Stimulated activated CD4-positive, alpha-beta T cell treated with anti-CD3 and anti-CD28 coated beads, Interleukin-4, amount 100 ng/mL, for 48 hours (primary cell): Measurements from ENCODE around the gene KLF12.

Source experiments
- DNase-seq, 2 donors: peaks; one replicate each; pipeline ENCODE4 v3.0.0-alpha.2; 2020; ENCODE audit warnings: low read depth in 2 of 2

KLF12 gene

GRCh38 chr13:74103970-74104555 lies 30.1 kb downstream of the KLF12 start:
- no peak for DNase-seq

- no peak for DNase-seq
Observed at GRCh38 chr13:74103196-74103595, 31.0 kb downstream of the KLF12 start.

DNA sequence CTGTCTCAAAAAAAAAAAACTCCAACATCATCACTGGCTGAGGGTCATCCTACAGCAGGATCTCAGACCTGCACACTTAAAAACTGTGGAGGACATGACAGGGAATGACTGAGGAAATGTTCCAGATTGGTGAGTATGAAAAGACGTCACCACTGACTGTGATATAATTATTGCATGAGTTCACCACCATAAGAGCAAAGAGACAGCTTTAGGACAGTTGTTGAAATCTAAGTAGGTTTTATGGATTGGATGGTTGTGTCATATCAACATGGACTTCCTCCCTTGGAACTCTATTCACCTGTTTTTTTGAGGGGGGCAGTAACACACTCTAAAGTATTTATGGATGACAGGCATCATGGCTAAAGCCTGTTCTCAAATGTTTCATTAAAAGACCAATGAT lies 31.5 kb downstream of the KLF12 start:
- no peak for DNase-seq

DNA sequence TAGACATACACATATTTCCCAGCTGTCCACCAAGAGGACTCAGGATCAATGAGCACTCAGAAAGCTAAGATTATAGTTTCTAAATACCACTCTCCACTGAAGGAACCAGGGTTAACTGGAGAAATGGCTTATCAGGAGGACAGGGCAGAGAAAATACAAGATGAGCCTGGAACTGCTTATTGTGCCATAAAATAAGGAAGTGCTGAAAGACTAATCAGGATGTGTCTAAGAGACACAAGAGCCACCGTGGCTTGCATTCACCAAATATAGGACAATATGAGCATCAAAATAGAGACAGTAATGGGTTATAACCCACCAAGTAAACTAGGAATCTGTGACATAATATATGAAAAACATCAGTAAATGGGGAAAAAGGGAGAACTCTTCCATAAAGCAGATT lies 32.8 kb downstream of the KLF12 start:
- no peak for DNase-seq

DNA sequence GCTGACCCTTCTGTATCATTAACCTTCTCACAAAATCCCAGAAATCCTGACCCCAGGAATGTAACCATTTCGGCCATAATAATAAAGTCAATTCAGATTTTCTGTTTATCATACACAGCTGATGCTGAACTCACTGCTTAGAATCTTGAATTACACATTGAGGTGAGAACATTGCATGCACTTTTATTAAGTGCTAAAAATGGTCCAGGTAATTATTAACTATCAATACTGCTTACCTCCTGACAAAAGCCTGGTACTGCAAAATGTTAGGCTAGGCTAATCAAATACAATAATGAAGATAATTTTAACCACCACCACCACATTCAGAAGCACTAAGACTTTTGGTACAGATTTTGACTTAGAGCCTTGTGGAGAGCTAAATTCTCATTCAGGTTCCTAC lies 36.1 kb downstream of the KLF12 start:
- no peak for DNase-seq

GRCh38 chr13:74097116-74097515 lies 37.1 kb downstream of the KLF12 start:
- no peak for DNase-seq

DNA sequence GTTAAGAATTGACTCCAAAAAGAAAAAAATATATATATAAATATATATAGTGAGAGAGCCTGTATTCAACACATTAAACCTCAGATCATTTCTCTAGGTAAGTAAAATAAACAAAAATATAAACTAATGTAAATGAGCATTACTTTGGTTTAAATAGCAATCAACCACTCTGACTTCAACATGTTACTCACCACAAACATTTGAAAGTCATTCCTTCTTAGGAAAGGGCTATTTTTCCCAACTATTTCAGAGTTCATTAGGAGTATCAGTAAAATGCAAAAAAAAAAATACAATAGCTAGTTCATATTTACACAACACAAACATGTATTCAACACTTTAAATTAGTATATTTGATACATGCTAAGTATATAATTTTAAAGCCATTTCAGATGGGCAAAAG lies 40.5 kb downstream of the KLF12 start:
- DNase-seq: no peak

DNA sequence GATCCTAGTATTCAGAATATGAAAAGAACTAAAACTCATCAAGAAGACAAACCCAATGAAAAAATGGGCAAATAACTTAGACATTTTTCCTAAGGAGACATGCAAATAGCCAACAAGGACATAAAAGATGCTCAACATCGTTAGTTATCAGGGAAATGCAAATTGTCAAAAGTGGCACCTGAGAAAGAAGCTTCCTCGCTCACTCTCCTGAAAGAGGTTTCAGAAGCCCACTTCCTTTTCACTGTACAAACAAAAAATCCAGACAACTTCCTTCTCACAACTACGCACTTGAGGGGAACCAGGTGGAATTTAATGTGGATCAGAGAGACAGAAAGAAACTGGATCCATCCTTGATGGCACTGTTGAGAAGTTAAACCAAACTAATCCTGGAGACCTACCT lies 41.5 kb downstream of the KLF12 start:
- no peak for DNase-seq

DNA sequence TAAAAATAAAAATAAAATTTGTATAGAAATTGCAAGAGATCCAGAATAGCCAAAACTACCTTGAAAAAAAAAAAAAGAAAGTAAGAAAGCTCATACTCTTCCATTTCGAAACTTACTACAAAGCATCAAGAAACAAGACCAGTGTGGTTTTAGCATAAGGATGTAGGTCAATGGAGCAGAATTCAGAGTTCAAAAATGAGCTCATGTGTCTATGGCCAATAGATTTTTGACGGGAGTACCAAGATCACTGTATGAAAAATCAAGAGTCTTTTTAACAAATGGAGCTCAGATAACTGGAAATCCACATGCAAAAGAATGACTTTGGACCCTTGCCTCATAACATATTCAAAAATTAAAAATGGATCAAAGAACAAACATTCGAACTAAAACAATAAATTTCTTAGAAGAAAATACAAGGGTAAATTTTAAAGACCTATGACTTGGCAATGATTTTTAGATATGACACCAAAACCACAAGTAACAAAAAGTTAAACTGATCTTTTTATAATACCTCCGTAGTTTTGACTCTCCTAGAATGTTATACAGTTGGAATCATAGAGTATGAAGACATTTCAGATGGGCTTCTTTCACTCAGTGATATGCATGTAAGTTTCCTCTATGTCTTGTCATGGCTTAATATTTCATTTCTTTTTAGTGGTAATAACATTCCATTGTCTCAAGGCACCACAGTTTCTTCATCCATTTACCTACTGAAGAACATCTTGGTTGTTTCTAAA lies 43.2 kb downstream of the KLF12 start:
- DNase-seq: no peak

DNA sequence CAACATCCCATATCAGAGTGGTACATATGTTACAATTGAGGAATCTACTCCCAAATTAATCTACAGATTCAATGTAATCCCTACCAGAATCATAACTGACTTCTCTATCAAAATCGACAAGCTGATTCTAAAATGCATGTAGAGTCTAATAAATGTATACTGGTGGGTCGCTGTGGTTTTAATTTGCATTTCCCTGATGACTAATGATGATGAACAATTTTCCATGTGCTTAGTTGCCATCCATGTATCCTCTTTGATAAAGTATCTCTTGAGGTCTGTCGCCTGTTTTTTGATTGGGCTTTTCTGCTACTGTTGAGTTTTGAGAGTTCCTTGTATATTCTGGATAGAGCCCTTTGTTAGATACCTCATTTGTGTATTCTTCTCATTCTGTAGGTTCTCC lies 43.8 kb downstream of the KLF12 start:
- no peak for DNase-seq

DNA sequence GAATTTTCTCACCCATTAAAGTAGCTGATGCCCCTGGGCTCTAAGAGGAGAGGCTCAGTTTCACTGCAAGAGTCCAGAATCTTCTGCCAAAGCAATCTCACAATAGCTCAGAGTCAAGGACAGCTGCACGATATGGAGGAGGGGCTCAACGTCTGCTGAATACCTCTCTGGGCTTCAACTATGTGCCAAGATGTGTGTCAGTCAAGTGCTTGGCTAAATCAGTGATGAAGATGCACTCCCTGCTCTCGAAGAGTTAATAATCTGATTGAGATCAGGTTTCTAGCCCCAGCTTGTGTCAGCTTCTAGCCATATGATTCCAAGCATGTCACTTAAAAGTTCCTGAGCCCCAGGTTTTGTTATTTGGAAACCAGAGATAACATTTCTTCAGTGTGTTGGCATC lies 46.8 kb downstream of the KLF12 start:
- DNase-seq: no peak
